ENCODE results near the gene EPHB1.

The EPHB1 gene

GRCh38 chr3:134934933-134935332 lies 139.9 kb downstream of the EPHB1 start:
- Histone ChIP-seq H3K27me3 (ENCODE audit: control insufficient read depth, insufficient read depth, low read length) (no peaks in the 10 kb centered on the region), H3K4me1 (ENCODE audit: control insufficient read depth, insufficient read depth, low read length) (peaks cover 7% of the 10 kb centered on the region), H3K9ac (ENCODE audit: low read length) (no peak overlapping the region), H3K4me3 (ENCODE audit: low read length) (no peak overlapping the region), H3K27ac (ENCODE audit: low read depth, low read length) (no peak overlapping the region), H3K36me3 (ENCODE audit: control insufficient read depth, insufficient read depth, low read length) (no peaks in the 10 kb centered on the region)

DNA sequence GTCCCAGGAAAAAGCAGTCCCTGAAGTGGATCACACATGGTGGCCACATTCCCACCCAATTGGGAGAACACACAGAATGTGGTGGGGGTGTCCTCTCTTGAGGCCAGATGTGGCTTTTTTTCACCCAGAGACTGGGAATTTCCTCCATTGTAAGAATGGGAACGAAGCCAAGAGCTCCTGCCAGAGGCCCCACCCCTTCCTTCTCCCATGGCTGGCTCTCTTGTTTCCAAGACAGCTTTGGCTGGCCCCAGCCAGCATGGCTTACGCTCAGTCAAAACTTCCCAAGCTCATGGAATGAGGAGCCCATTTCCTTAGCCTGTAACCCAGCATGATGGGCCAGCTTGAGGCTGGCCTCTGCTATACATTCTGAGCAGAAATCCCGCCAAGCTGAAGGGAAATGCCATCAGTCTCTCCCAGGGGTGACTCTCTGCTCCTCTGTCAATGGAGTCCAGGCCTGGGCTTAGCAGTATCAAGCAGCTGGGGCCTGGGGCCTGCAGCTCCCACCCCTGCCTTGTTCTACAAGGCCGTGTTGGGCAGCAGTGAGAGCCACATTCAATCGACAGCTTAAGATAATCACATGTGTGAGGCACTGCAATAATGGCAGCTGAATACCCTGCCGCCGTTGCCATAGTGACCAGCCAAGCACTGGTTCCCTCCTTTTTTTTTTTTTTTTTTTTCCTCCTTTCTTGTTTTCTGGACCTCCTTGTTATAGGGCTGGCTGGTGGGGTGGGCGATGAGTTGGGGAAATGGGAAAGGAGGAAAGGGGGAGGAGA lies 142.4 kb downstream of the EPHB1 start:
- no peak overlapping the region for H3K9ac ChIP-seq (ENCODE audit: low read length)
- H3K4me1 ChIP-seq (ENCODE audit: control insufficient read depth, insufficient read depth, low read length) = peaks cover 1% of the 10 kb centered on the region
- H3K27me3 ChIP-seq (ENCODE audit: control insufficient read depth, insufficient read depth, low read length) = no peaks in the 10 kb centered on the region
- no peaks in the 10 kb centered on the region for H3K36me3 ChIP-seq (ENCODE audit: control insufficient read depth, insufficient read depth, low read length)
- no peak overlapping the region for H3K4me3 ChIP-seq (ENCODE audit: low read length)
- H3K27ac ChIP-seq (ENCODE audit: low read depth, low read length) = no peak overlapping the region

- no peaks in the 10 kb centered on the region for H3K36me3 ChIP-seq (ENCODE audit: control insufficient read depth, insufficient read depth, low read length)
- H3K27me3 ChIP-seq (ENCODE audit: control insufficient read depth, insufficient read depth, low read length) = no peaks in the 10 kb centered on the region
- no peaks in the 10 kb centered on the region for H3K4me1 ChIP-seq (ENCODE audit: control insufficient read depth, insufficient read depth, low read length)
- H3K4me3 ChIP-seq (ENCODE audit: low read length) = no peak overlapping the region
- no peak overlapping the region for H3K9ac ChIP-seq (ENCODE audit: low read length)
- H3K27ac ChIP-seq (ENCODE audit: low read depth, low read length) = no peak overlapping the region
Observed at GRCh38 chr3:134938029-134938525, 143.0 kb downstream of the EPHB1 start.

DNA sequence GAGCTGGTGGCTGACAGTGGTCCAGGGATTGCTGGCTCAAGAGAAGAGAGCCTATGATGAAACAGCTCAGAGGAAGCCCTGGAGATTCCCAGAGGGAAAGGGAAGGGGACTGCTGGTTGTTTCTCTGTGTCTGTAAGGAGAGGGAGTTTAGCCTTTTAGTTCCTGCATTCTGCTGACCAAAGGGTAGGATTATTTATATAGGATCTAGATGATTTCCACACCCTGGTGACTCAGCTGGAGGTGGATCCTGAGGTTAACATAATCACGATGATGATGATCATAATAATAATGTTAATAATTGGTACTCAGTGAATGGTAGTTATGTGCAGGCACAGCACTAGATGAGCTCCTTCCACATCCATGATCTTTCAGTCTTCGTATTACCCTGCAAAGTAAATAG lies 144.9 kb downstream of the EPHB1 start:
- Histone ChIP-seq H3K4me1 (ENCODE audit: control insufficient read depth, insufficient read depth, low read length) (no peaks in the 10 kb centered on the region), H3K36me3 (ENCODE audit: control insufficient read depth, insufficient read depth, low read length) (no peaks in the 10 kb centered on the region), H3K27me3 (ENCODE audit: control insufficient read depth, insufficient read depth, low read length) (no peaks in the 10 kb centered on the region), H3K27ac (ENCODE audit: low read depth, low read length) (no peak overlapping the region), H3K4me3 (ENCODE audit: low read length) (no peak overlapping the region), H3K9ac (ENCODE audit: low read length) (no peak overlapping the region)

DNA sequence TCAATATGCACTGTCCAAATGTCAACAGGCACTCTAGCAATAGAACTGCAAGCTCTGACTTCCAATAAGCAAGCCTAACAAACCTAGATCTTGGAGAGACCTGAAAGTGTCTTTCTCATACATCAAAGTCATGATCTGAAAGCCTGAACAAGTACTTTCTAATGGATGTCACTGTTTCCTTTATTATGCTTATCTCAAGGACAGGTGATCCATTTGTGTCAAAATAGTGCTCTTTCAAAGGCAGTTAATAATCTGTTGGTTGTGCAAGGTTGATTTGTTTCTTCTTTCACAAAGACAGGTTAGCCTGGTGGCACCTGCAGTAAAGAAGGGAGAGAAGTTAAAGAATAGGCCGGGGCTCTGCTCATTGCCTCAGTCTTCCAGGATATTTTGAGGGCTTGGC lies 146.8 kb downstream of the EPHB1 start:
- Histone ChIP-seq H3K27ac (ENCODE audit: low read depth, low read length) (no peak overlapping the region), H3K9ac (ENCODE audit: low read length) (no peak overlapping the region), H3K36me3 (ENCODE audit: control insufficient read depth, insufficient read depth, low read length) (no peaks in the 10 kb centered on the region), H3K4me1 (ENCODE audit: control insufficient read depth, insufficient read depth, low read length) (no peaks in the 10 kb centered on the region), H3K27me3 (ENCODE audit: control insufficient read depth, insufficient read depth, low read length) (no peaks in the 10 kb centered on the region), H3K4me3 (ENCODE audit: low read length) (no peak overlapping the region)

GRCh38 chr3:134944429-134944828 lies 149.4 kb downstream of the EPHB1 start:
- no peaks in the 10 kb centered on the region for H3K36me3 ChIP-seq (ENCODE audit: control insufficient read depth, insufficient read depth, low read length)
- no peaks in the 10 kb centered on the region for H3K27me3 ChIP-seq (ENCODE audit: control insufficient read depth, insufficient read depth, low read length)
- H3K4me1 ChIP-seq (ENCODE audit: control insufficient read depth, insufficient read depth, low read length) = no peaks in the 10 kb centered on the region
- no peak overlapping the region for H3K4me3 ChIP-seq (ENCODE audit: low read length)
- H3K27ac ChIP-seq (ENCODE audit: low read depth, low read length) = no peak overlapping the region
- H3K9ac ChIP-seq (ENCODE audit: low read length) = no peak overlapping the region

GRCh38 chr3:134949150-134949549 lies 154.1 kb downstream of the EPHB1 start:
- H3K27ac ChIP-seq (ENCODE audit: low read depth, low read length) = no peak overlapping the region
- H3K27me3 ChIP-seq (ENCODE audit: control insufficient read depth, insufficient read depth, low read length) = no peaks in the 10 kb centered on the region
- no peak overlapping the region for H3K9ac ChIP-seq (ENCODE audit: low read length)
- H3K4me3 ChIP-seq (ENCODE audit: low read length) = no peak overlapping the region
- H3K36me3 ChIP-seq (ENCODE audit: control insufficient read depth, insufficient read depth, low read length) = no peaks in the 10 kb centered on the region
- no peaks in the 10 kb centered on the region for H3K4me1 ChIP-seq (ENCODE audit: control insufficient read depth, insufficient read depth, low read length)

GRCh38 chr3:134952371-134952770 lies 157.3 kb downstream of the EPHB1 start:
- H3K36me3 ChIP-seq (ENCODE audit: control insufficient read depth, insufficient read depth, low read length) = no peaks in the 10 kb centered on the region
- H3K27me3 ChIP-seq (ENCODE audit: control insufficient read depth, insufficient read depth, low read length) = no peaks in the 10 kb centered on the region
- no peak overlapping the region for H3K27ac ChIP-seq (ENCODE audit: low read depth, low read length)
- H3K4me3 ChIP-seq (ENCODE audit: low read length) = no peak overlapping the region
- no peak overlapping the region for H3K9ac ChIP-seq (ENCODE audit: low read length)
- no peaks in the 10 kb centered on the region for H3K4me1 ChIP-seq (ENCODE audit: control insufficient read depth, insufficient read depth, low read length)

GRCh38 chr3:134955874-134956273 lies 160.8 kb downstream of the EPHB1 start:
- Histone ChIP-seq H3K36me3 (ENCODE audit: control insufficient read depth, insufficient read depth, low read length) (no peaks in the 10 kb centered on the region), H3K9ac (ENCODE audit: low read length) (no peak overlapping the region), H3K4me1 (ENCODE audit: control insufficient read depth, insufficient read depth, low read length) (no peaks in the 10 kb centered on the region), H3K27ac (ENCODE audit: low read depth, low read length) (no peak overlapping the region), H3K27me3 (ENCODE audit: control insufficient read depth, insufficient read depth, low read length) (no peaks in the 10 kb centered on the region), H3K4me3 (ENCODE audit: low read length) (no peak overlapping the region)

DNA sequence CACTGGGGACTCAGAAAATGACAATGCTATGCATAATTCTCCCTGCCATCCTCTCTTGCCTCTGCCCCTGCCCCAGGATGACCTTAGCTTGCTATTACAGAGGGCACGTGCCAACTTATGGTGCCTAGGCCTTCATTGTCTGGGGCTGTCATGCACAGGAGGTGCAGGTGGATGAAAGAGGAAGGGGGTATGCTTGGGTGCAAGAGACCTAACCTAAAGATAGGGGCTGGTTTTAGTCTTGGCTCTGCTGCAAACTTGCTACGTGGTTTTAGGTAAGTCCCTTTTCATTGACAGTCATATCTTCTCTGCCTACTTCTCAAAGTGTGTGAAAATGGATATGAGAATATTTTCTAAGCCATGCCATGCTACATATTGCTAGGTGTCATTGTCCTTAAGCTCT lies 161.3 kb downstream of the EPHB1 start:
- H3K27ac ChIP-seq (ENCODE audit: low read depth, low read length) = no peak overlapping the region
- H3K9ac ChIP-seq (ENCODE audit: low read length) = no peak overlapping the region
- H3K4me3 ChIP-seq (ENCODE audit: low read length) = no peak overlapping the region
- no peaks in the 10 kb centered on the region for H3K27me3 ChIP-seq (ENCODE audit: control insufficient read depth, insufficient read depth, low read length)
- H3K36me3 ChIP-seq (ENCODE audit: control insufficient read depth, insufficient read depth, low read length) = no peaks in the 10 kb centered on the region
- no peaks in the 10 kb centered on the region for H3K4me1 ChIP-seq (ENCODE audit: control insufficient read depth, insufficient read depth, low read length)

- Histone ChIP-seq H3K36me3 (ENCODE audit: control insufficient read depth, insufficient read depth, low read length) (no peaks in the 10 kb centered on the region), H3K4me1 (ENCODE audit: control insufficient read depth, insufficient read depth, low read length) (no peaks in the 10 kb centered on the region), H3K27ac (ENCODE audit: low read depth, low read length) (no peak overlapping the region), H3K27me3 (ENCODE audit: control insufficient read depth, insufficient read depth, low read length) (no peaks in the 10 kb centered on the region), H3K9ac (ENCODE audit: low read length) (no peak overlapping the region), H3K4me3 (ENCODE audit: low read length) (no peak overlapping the region)
Observed at GRCh38 chr3:134956844-134957243, 161.8 kb downstream of the EPHB1 start.

DNA sequence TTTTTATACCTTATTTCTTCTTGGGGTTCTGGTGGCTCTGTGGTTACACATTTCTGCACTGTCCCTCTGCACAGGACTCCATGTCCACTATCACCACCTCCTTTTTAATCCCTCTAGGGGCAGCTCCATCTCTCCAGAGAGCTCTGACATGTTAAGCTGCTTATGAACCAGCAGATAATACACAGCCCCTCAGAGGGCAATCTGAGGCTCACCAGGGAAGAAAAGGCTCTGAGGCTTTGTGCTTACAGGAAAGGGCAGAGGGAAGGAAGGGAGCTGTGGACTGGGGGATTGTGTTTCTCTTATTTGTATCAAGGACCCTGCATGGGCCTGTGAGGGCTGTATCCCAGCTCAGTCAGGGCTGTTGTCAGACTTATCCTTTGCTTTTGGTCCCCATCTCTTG lies 164.5 kb downstream of the EPHB1 start:
- no peaks in the 10 kb centered on the region for H3K27me3 ChIP-seq (ENCODE audit: control insufficient read depth, insufficient read depth, low read length)
- no peaks in the 10 kb centered on the region for H3K4me1 ChIP-seq (ENCODE audit: control insufficient read depth, insufficient read depth, low read length)

GRCh38 chr3:134964226-134964625 lies 169.2 kb downstream of the EPHB1 start:
- Histone ChIP-seq H3K36me3 (ENCODE audit: control insufficient read depth, insufficient read depth, low read length) (no peaks in the 10 kb centered on the region), H3K9ac (ENCODE audit: low read length) (no peak overlapping the region), H3K27ac (ENCODE audit: low read depth, low read length) (no peak overlapping the region), H3K4me3 (ENCODE audit: low read length) (no peak overlapping the region), H3K27me3 (ENCODE audit: control insufficient read depth, insufficient read depth, low read length) (no peaks in the 10 kb centered on the region), H3K4me1 (ENCODE audit: control insufficient read depth, insufficient read depth, low read length) (no peaks in the 10 kb centered on the region)

More for the DNA sequence above, 164.5 kb downstream of the EPHB1 start:
- H3K9ac ChIP-seq (ENCODE audit: low read length) = no peak overlapping the region
- H3K4me3 ChIP-seq (ENCODE audit: low read length) = no peak overlapping the region
- no peaks in the 10 kb centered on the region for H3K36me3 ChIP-seq (ENCODE audit: control insufficient read depth, insufficient read depth, low read length)
- H3K27ac ChIP-seq (ENCODE audit: low read depth, low read length) = no peak overlapping the region
